ENCODE measurements around the gene TIMP1. TPM values are rescaled to one million over a fixed set of nuclear protein-coding genes. Genes with fewer than 3 reads are reported as not detected.

Gene TIMP1
- total RNA-seq, 1 experiment from 2014 or later: 35.4 TPM

GRCh38 chrX:47581731-47582647 lies at the start of gene TIMP1 (continued):
- TF ChIP-seq ZSCAN18 (CRISPR knock-in tag; IDR thresholded peaks at IDR 0.05): no peak

DNA sequence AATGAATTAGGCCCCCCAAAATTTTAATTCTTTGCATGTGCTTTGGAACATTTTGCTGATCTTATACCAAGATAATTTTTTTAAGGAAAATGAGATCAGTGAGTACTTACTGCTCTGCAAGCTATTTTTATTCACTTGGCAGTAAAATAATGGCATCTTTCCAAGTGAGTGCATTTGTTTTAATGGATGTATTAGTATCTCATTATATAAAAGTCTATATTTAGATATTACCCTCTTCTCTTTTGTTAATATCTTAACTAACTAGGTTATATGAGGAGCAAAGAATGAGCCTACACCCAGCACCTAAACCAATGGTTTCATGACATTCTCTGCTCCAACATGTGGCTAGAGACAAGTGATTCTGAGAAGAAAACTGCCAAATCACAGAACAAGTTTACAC lies 42.4 kb upstream of the TIMP1 start:
- Mint-ChIP-seq H3K27ac (no peak overlapping the region), H3K4me3 (no peak overlapping the region), H3K36me3 (no peaks in the 10 kb centered on the region), H3K27me3 (ENCODE audit: low read depth) (no peaks in the 10 kb centered on the region), H3K4me1 (0 out of 2 replicates have a peak, but pooled peaks cover 2% of the 10 kb centered on the region), H3K9me3 (peaks cover 3% of the 10 kb centered on the region; the same call in 1 of the 2 replicates)
- TF ChIP-seq RELA (CRISPR knock-in tag; IDR thresholded peaks at IDR 0.05; ENCODE audit: borderline replicate concordance) (no peak), IRF1 (CRISPR knock-in tag; IDR thresholded peaks at IDR 0.05) (no peak), ZNF416 (CRISPR knock-in tag; IDR thresholded peaks at IDR 0.05) (no peak)
- TF ChIP-seq, protein P1, sequence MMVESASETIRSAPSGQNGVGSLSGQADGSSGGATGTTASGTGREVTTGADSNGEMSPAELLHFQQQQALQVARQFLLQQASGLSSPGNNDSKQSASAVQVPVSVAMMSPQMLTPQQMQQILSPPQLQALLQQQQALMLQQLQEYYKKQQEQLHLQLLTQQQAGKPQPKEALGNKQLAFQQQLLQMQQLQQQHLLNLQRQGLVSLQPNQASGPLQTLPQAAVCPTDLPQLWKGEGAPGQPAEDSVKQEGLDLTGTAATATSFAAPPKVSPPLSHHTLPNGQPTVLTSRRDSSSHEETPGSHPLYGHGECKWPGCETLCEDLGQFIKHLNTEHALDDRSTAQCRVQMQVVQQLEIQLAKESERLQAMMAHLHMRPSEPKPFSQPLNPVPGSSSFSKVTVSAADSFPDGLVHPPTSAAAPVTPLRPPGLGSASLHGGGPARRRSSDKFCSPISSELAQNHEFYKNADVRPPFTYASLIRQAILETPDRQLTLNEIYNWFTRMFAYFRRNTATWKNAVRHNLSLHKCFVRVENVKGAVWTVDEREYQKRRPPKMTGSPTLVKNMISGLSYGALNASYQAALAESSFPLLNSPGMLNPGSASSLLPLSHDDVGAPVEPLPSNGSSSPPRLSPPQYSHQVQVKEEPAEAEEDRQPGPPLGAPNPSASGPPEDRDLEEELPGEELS (CRISPR knock-in tag; IDR thresholded peaks at IDR 0.05): no peak
- TF ChIP-seq, protein P2, sequence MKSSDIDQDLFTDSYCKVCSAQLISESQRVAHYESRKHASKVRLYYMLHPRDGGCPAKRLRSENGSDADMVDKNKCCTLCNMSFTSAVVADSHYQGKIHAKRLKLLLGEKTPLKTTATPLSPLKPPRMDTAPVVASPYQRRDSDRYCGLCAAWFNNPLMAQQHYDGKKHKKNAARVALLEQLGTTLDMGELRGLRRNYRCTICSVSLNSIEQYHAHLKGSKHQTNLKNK (CRISPR knock-in tag; IDR thresholded peaks at IDR 0.05): no peak
- no peak for ATAC-seq
- ChIA-PET CTCF (interaction anchor here (0.6 to 1.7 kb wide), 3 partner anchors 16 to 231 kb away, joined by 4 to 7 read pairs (median 4); no protein-coding TSS in a partner anchor), POLR2A (no interaction called here)
- no peak for DNase-seq (ENCODE audit: low spot score)

DNA sequence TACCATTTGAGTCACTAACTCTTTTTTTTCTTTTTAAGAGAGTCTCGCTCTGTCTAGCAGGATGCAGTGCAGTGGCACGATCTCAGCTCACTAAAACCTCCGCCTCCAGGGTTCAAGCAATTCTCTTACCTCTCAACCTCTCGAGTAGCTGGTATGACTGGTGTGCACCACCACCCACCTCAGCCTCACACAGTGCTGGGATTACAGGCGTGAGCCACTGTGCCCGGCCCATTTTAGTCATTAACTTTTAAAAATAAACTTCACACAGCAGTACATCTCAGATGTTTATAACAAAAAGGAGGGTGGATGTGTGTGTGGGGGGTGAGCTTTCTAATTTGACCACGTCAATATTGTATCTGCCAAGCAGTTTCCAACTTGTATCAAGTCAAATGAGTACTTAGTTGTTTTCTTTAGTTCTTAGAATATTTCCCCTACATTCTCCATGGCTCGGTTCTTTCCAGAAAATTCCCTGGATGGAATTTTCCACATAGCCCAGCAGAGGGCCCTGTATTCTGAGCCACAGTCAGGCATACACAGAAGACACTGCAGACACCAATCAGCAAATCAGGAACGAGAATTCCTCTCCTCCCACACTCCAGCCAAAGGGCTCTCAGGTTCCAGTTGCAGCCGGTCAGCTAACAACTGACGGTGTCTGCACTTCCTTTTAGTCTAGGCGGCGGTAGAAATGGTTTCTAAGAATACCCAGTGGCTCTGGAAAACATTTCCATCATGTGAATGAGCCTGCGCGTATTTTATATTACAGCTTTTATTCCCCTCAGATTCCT lies 41.3 kb upstream of the TIMP1 start:
- H3K27me3 Mint-ChIP-seq (ENCODE audit: low read depth): no peaks in the 10 kb centered on the region
- H3K4me1 Mint-ChIP-seq: 0 out of 2 replicates have a peak, but pooled peaks cover 2% of the 10 kb centered on the region
- peak overlapping the region; percentile 79 for H3K27ac Mint-ChIP-seq
- ATAC-seq: peak; percentile 100
- H3K36me3 Mint-ChIP-seq: no peaks in the 10 kb centered on the region
- no peak overlapping the region for H3K4me3 Mint-ChIP-seq
- peak; percentile 54 for DNase-seq (ENCODE audit: low spot score)
- ChIA-PET POLR2A (no interaction called here), CTCF (interaction anchor here (0.5 to 2.1 kb wide), 12 partner anchors 15 to 217 kb away, joined by 3 to 9 read pairs (median 3); no protein-coding TSS in a partner anchor)
- no peaks in the 10 kb centered on the region for H3K9me3 Mint-ChIP-seq
- no peak for TF ChIP-seq NFYB (CRISPR knock-in tag; conservative IDR thresholded peaks at IDR 0.05; ENCODE audit: low read depth)
- TF ChIP-seq KAT7 (CRISPR knock-in tag; IDR thresholded peaks at IDR 0.05; ENCODE audit: borderline replicate concordance): no peak
- TF ChIP-seq NR3C1 (CRISPR knock-in tag; conservative IDR thresholded peaks at IDR 0.05; ENCODE audit: low read depth): no peak
- TF ChIP-seq ZNF121 (CRISPR knock-in tag; IDR thresholded peaks at IDR 0.05): no peak
- no peak for TF ChIP-seq ZBTB21 (CRISPR knock-in tag; IDR thresholded peaks at IDR 0.05; ENCODE audit: borderline replicate concordance)
- TF ChIP-seq USF1 (CRISPR knock-in tag; IDR thresholded peaks at IDR 0.05): no peak
- TF ChIP-seq TP53 (CRISPR knock-in tag; IDR thresholded peaks at IDR 0.05): no peak
- TF ChIP-seq AFF4 (CRISPR knock-in tag; IDR thresholded peaks at IDR 0.05; ENCODE audit: borderline replicate concordance): no peak
- TF ChIP-seq PREB (CRISPR knock-in tag; IDR thresholded peaks at IDR 0.05; ENCODE audit: borderline replicate concordance): no peak
- TF ChIP-seq, protein P3, sequence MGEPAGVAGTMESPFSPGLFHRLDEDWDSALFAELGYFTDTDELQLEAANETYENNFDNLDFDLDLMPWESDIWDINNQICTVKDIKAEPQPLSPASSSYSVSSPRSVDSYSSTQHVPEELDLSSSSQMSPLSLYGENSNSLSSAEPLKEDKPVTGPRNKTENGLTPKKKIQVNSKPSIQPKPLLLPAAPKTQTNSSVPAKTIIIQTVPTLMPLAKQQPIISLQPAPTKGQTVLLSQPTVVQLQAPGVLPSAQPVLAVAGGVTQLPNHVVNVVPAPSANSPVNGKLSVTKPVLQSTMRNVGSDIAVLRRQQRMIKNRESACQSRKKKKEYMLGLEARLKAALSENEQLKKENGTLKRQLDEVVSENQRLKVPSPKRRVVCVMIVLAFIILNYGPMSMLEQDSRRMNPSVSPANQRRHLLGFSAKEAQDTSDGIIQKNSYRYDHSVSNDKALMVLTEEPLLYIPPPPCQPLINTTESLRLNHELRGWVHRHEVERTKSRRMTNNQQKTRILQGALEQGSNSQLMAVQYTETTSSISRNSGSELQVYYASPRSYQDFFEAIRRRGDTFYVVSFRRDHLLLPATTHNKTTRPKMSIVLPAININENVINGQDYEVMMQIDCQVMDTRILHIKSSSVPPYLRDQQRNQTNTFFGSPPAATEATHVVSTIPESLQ (CRISPR knock-in tag; IDR thresholded peaks at IDR 0.05): no peak
- no peak for TF ChIP-seq SMAD3 (CRISPR knock-in tag; IDR thresholded peaks at IDR 0.05; ENCODE audit: borderline replicate concordance)

All from WTC11 (cell line).